ENCODE measurements around the gene AOAH.
"Not testable (repeated sequence)": the region's sequence is repeated elsewhere in the genome, so short reads cannot be mapped to it uniquely, and the experiment has no call there.

AOAH gene

DNA sequence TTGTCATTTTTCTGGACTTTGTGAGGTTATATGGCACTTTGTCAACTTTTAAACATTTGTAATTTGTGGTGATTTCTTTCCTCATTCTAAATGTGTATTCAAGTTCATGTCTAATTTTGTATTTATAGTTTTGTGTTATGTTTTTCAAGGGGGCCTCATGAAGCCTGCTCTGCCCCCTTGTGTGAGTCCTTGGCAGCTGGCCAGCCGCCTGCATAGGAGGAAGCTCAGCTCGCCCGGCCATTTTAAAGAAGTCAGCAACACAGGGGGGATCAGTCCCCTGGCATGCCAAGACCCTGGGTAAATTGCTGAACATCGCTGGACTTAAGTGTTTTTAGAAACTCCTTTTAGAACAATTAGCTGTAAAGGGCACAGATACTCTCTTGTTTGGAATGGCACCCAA lies 211.7 kb downstream of the AOAH start:
- H3K4me3 ChIP-seq (ENCODE audit: low read depth, low read length): no peak overlapping the region
- TF ChIP-seq, protein P1, sequence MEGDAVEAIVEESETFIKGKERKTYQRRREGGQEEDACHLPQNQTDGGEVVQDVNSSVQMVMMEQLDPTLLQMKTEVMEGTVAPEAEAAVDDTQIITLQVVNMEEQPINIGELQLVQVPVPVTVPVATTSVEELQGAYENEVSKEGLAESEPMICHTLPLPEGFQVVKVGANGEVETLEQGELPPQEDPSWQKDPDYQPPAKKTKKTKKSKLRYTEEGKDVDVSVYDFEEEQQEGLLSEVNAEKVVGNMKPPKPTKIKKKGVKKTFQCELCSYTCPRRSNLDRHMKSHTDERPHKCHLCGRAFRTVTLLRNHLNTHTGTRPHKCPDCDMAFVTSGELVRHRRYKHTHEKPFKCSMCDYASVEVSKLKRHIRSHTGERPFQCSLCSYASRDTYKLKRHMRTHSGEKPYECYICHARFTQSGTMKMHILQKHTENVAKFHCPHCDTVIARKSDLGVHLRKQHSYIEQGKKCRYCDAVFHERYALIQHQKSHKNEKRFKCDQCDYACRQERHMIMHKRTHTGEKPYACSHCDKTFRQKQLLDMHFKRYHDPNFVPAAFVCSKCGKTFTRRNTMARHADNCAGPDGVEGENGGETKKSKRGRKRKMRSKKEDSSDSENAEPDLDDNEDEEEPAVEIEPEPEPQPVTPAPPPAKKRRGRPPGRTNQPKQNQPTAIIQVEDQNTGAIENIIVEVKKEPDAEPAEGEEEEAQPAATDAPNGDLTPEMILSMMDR (IDR thresholded peaks at IDR 0.05; ENCODE audit: control insufficient read depth, extremely low read depth, insufficient read depth): no peak
- DNase-seq (ENCODE audit: low read depth): no peak

DNA sequence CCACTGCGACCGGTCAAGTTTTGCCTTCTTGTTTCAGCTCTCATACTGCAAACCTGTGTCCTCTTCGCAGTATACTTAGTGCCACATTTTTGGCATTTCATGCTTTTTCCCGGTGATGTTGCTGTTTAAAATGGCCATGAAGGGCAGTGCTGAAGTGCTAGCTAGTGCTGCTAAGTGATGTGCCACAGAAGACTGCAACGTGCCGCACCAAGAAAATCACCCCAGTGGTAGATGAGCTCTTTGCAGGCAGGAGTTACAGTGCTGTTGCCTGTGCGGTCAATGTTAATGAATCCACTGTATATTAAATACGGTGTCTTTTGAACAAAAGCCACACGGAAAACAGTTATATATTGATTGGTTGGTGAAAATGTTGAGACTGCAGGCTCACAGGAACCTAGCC lies 214.3 kb downstream of the AOAH start:
- TF ChIP-seq, protein P1 (IDR thresholded peaks at IDR 0.05; ENCODE audit: control insufficient read depth, extremely low read depth, insufficient read depth): no peak
- no peak for DNase-seq (ENCODE audit: low read depth)
- H3K4me3 ChIP-seq (ENCODE audit: low read depth, low read length): no peak overlapping the region

DNA sequence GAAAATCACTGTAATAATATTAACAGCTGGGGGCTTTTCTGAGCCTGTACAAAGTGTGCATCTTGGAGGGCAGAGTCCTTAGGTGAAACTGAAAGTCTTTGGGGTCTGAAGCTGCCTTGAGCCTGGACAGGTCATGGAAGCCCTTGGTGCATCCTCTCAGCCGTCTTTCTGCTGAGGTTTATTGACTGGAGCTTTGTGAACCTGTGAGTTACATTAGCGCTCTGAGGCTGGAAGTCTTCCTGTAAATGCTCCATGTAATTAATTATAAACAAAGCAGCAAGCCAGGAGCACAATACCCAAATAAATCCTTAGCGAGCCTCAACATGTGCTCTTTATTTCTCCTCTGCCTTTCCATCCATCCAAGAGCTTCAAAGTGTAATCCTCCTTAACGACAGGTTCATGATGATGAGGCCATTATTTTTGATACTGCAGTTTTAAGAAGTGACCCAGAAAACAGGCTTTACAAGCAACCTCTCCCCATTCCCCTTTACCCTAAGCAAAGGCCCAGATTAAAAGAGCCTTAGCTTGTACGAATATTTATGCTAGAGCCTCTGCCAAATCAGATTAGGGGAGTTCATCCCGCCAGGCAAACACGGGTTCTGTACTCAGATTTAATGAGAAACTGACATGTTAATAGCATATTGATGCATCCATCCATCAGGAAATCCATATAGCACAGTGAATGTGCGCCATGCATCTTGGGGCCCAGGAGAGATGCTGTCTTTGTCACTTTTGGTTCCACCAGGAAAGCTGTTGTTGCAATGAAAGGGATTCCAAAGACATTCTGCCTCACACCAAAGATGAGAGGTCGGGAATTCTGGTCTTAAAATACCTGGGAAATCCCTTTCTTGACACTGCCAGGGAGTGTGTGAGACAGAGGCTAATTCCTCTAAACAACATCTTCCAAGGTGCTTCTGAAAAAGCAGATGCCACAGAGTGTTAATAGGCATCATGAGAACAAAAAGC lies 216.5 kb downstream of the AOAH start:
- H3K4me3 ChIP-seq (ENCODE audit: low read depth, low read length): no peak overlapping the region
- TF ChIP-seq, protein P1 (IDR thresholded peaks at IDR 0.05; ENCODE audit: control insufficient read depth, extremely low read depth, insufficient read depth): no peak
- no peak for DNase-seq (ENCODE audit: low read depth)

DNA sequence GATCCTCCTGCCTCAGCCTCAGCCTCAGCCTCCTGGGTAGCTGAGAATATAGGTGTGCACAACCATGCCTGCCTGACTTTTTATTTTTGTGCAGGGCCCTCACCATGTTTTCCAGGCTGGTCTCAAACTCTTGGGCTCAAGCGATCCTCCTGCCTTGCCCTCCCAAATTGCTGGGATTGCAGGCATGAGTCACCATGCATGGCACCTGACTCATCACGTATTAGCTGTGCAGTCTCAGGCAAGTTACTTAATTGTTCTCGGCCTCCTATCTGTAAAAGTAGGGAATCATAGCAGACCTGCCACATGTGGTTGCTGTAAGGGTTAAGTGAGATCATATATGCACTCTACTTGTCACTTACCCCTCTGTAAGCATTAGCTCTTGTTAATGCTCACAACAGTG lies 217.5 kb downstream of the AOAH start:
- no peak for DNase-seq (ENCODE audit: low read depth)
- no peak overlapping the region for H3K4me3 ChIP-seq (ENCODE audit: low read depth, low read length)
- TF ChIP-seq, protein P1 (IDR thresholded peaks at IDR 0.05; ENCODE audit: control insufficient read depth, extremely low read depth, insufficient read depth): no peak

DNA sequence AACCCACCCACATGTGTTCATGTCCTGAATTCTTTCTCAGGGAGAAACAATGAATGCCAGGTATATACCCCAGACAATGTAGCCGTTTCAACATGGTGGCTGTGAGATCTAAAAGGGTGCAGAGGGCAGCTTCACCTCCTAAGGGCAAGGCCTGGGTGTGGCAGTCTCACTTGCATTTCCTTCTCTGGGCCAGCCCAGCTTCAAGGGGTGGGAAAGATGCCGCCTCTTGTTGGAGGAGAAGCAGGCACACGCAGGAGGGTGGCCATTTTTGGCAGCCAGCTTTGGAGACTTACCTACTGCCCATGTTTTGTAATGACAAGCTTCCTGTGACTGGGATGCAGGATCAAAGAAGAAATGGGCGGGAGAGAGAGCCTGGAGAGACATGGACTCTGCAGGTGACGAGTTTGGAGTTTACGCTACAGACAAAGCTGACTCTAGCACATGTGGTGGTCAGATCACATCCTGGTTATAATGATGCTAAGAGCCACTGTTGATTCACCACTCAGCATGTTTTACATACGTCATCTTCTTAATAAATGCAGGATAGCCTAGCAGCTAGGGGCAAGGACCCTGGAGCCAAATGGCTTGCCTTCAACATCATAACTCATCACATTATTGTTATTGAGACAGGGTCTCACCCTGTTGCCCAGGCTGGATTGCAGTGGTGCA lies 218.0 kb downstream of the AOAH start:
- TF ChIP-seq, protein P1 (IDR thresholded peaks at IDR 0.05; ENCODE audit: control insufficient read depth, extremely low read depth, insufficient read depth): no peak
- DNase-seq (ENCODE audit: low read depth): no peak
- H3K4me3 ChIP-seq (ENCODE audit: low read depth, low read length): no peak overlapping the region

DNA sequence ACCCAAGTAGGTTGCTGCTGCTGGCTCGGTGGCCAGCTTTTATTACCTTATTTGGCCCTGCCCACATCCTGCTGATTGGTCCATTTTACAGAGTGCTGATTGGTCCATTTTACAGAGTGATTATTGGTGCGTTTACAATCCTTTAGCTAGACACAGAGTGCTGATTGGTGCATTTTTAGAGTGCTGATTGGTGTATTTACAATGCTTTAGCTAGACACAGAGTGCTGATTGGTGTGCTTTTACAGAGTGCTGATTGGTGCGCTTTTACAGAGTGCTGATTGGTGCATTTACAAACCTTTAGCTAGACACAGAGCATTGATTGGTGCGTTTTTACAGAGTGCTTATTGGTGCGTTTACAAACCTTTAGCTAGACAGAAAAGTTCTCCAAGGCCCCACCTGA lies 219.7 kb downstream of the AOAH start:
- DNase-seq (ENCODE audit: low read depth); H3K4me3 ChIP-seq (ENCODE audit: low read depth, low read length): not testable (repeated sequence)

DNA sequence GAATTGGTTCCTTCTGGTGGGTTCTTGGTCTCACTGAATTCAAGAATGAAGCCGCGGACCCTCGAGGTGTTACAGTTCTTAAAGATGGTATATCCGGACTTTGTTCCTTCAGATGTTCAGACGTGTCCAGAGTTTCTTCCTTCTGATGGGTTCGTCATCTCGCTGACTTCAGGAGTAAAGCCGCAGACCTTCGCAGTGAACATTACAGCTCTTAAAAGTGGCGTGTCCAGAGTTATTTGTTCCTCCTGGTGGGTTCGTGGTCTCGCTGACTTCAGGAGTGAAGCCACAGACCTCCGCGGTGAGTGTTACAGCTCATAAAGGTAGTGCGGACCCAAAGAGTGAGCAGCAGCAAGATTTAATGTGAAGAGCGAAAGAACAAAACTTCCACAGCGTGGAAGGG lies 220.1 kb downstream of the AOAH start:
- not testable (repeated sequence) for DNase-seq (ENCODE audit: low read depth); H3K4me3 ChIP-seq (ENCODE audit: low read depth, low read length)
